Measurements from ENCODE around the gene HAUS8.
A peak's percentile ranks its signal among the peaks of the same experiment; 100 is the strongest.

HAUS8 gene

GRCh38 chr19:17052439-17052838, 22.8 kb downstream of the HAUS8 start:
- TF ChIP-seq, protein P1, sequence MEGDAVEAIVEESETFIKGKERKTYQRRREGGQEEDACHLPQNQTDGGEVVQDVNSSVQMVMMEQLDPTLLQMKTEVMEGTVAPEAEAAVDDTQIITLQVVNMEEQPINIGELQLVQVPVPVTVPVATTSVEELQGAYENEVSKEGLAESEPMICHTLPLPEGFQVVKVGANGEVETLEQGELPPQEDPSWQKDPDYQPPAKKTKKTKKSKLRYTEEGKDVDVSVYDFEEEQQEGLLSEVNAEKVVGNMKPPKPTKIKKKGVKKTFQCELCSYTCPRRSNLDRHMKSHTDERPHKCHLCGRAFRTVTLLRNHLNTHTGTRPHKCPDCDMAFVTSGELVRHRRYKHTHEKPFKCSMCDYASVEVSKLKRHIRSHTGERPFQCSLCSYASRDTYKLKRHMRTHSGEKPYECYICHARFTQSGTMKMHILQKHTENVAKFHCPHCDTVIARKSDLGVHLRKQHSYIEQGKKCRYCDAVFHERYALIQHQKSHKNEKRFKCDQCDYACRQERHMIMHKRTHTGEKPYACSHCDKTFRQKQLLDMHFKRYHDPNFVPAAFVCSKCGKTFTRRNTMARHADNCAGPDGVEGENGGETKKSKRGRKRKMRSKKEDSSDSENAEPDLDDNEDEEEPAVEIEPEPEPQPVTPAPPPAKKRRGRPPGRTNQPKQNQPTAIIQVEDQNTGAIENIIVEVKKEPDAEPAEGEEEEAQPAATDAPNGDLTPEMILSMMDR (IDR thresholded peaks at IDR 0.05; ENCODE audit: low read depth, low read length, missing control alignments): peak; percentile 55
- no peak for DNase-seq (ENCODE audit: extremely low read depth, low read depth)
- no peak overlapping the region for H3K4me3 ChIP-seq (replicated peaks; ENCODE audit: low read depth, low read length)

GRCh38 chr19:17049711-17050280, 25.5 kb downstream of the HAUS8 start:
- TF ChIP-seq, protein P1 (IDR thresholded peaks at IDR 0.05; ENCODE audit: low read depth, low read length, missing control alignments): no peak
- DNase-seq (ENCODE audit: extremely low read depth, low read depth): no peak
- H3K4me3 ChIP-seq (replicated peaks; ENCODE audit: low read depth, low read length): no peak overlapping the region

GRCh38 chr19:17048885-17049453, 26.3 kb downstream of the HAUS8 start:
- no peak overlapping the region for H3K4me3 ChIP-seq (replicated peaks; ENCODE audit: low read depth, low read length)
- DNase-seq (ENCODE audit: extremely low read depth, low read depth): no peak
- TF ChIP-seq, protein P1 (IDR thresholded peaks at IDR 0.05; ENCODE audit: low read depth, low read length, missing control alignments): no peak

DNA sequence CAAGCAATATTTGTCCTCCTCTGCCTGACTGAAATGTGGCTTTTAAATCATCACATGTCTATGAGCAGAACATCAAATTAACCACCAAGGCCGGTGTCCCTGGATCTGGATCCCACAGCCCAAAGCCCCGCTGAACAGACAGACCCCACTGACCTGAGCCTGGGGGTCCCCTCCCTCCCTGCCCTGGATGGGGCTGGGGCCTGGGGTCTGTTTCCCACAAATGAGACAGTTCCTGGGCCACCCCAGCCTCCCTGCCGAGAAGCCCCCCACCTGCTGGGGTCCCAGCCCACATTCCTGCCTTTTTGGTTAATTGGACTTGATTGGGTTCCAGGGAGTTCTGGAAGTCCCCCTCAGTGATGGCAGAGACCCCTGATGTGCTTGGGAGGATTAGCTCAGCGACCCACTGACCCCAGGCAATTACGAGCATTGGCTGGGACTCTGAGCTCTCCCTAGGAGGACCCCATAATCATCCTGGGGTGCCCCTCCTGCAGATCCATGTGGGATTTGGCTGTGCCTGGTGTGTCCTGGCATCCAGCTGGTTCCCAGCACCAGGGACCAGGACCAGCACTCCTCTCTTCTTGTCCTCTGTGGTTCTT, 29.2 kb downstream of the HAUS8 start:
- DNase-seq (ENCODE audit: extremely low read depth, low read depth): no peak
- H3K4me3 ChIP-seq (replicated peaks; ENCODE audit: low read depth, low read length): no peak overlapping the region
- TF ChIP-seq, protein P1 (IDR thresholded peaks at IDR 0.05; ENCODE audit: low read depth, low read length, missing control alignments): no peak

DNA sequence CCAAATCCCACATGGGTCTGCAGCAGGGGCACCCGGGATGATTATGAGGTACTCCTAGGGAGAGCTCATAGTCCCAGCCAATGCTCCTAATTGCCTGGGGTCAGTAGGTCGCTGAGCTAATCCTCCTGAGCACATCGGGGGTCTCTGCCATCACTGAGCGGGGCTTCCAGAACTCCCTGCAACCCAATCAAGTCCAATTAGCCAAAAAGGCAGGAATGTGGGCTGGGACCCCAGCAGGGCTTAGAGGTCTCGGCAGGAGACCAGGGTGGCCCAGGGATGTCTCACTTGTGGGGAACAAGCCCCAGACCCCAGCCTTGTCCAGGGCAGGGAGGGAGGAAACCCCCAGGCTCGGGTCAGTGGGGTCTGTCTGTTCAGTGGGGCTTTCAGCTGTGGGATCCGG, 31.5 kb downstream of the HAUS8 start:
- TF ChIP-seq, protein P1 (IDR thresholded peaks at IDR 0.05; ENCODE audit: low read depth, low read length, missing control alignments): no peak
- no peak for DNase-seq (ENCODE audit: extremely low read depth, low read depth)
- H3K4me3 ChIP-seq (replicated peaks; ENCODE audit: low read depth, low read length): no peak overlapping the region

DNA sequence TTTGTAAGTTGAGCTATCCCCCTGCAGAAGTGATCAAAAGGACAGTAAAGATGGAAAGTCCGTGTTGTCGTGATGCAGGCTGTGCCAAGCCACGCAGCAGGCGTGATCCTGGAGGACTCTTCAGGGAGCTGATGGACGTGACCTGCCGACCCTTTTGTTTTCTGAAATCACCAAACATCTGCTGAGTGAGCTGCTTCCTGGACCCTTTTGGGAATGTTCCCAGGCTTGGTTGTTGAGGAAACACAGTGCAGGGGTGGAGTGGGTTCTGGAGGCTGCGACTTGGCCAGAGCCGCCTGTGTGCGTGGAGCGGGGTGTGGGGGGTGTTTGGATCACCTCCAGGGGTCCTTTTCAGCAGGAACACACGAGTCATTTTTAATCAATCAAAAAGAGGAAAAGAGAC, 33.3 kb downstream of the HAUS8 start:
- no peak overlapping the region for H3K4me3 ChIP-seq (replicated peaks; ENCODE audit: low read depth, low read length)
- peak; percentile 16 for DNase-seq (ENCODE audit: extremely low read depth, low read depth)
- TF ChIP-seq, protein P1 (IDR thresholded peaks at IDR 0.05; ENCODE audit: low read depth, low read length, missing control alignments): no peak
